Loucy (cell line): ENCODE data around the gene LYL1.

ENCODE experiments used
- H2AFZ ChIP-seq: fragments of 200-600 bp; sonication (generic); 2 replicates; pipeline ENCODE4 v1.6.0; 2016; ENCODE audit warnings: antibody characterized with exemption, mild to moderate bottlenecking, low read length, moderate library complexity
- H3F3A ChIP-seq: fragments of 200-600 bp; 2 replicates; pipeline ENCODE4 v1.6.0; 2016; ENCODE audit warnings: antibody characterized with exemption, low read depth, mild to moderate bottlenecking
- H3K27me3 ChIP-seq: fragments of 200-600 bp; sonication (generic); 2 replicates; pipeline ENCODE4 v1.6.1; 2014; ENCODE audit warnings: low read length, mild to moderate bottlenecking; ENCODE audit not compliant: insufficient read depth, poor library complexity, severe bottlenecking
- H3K36me3 ChIP-seq: fragments of 200-600 bp; sonication (generic); 2 replicates; pipeline ENCODE4 v1.6.1; 2016; ENCODE audit warnings: low read length; ENCODE audit not compliant: insufficient read depth
- H3K4me1 ChIP-seq: fragments of 200-600 bp; sonication (generic); 2 replicates; pipeline ENCODE4 v1.5.1; 2014; ENCODE audit warnings: low read length, mild to moderate bottlenecking; ENCODE audit not compliant: insufficient read depth, poor library complexity, severe bottlenecking
- H3K4me2 ChIP-seq: fragments of 200-600 bp; sonication (generic); 2 replicates; pipeline ENCODE4 v1.6.0; 2014; ENCODE audit warnings: antibody characterized with exemption, low read length, low read depth, mild to moderate bottlenecking; ENCODE audit not compliant: poor library complexity, severe bottlenecking
- H3K4me3 ChIP-seq: fragments of 200-600 bp; sonication (generic); 2 replicates; pipeline ENCODE4 v1.5.1; 2014; ENCODE audit warnings: low read length, mild to moderate bottlenecking, mixed read lengths; ENCODE audit not compliant: poor library complexity, severe bottlenecking
- H3K79me2 ChIP-seq: fragments of 200-600 bp; sonication (generic); 2 replicates; pipeline ENCODE4 v1.6.1; 2014; ENCODE audit warnings: low read length; ENCODE audit not compliant: insufficient read depth
- H3K9ac ChIP-seq: fragments of 200-600 bp; sonication (generic); 2 replicates; pipeline ENCODE4 v1.6.0; 2014; ENCODE audit warnings: mild to moderate bottlenecking, low read depth, low read length, moderate library complexity; ENCODE audit not compliant: poor library complexity, severe bottlenecking
- H3K9me2 ChIP-seq: fragments of 200-600 bp; sonication (generic); replicated peaks from 2 replicates; pipeline ENCODE4 v1.6.1; 2016; ENCODE audit warnings: low read depth, low read length, mixed read lengths
- H3K9me3 ChIP-seq: fragments of 200-600 bp; sonication (generic); 2 replicates; pipeline ENCODE4 v1.6.1; 2014; ENCODE audit warnings: mild to moderate bottlenecking, antibody characterized with exemption, low read length, low read depth; ENCODE audit not compliant: insufficient read depth
- H4K20me1 ChIP-seq: fragments of 200-600 bp; sonication (generic); 2 replicates; pipeline ENCODE4 v1.6.0; 2014; ENCODE audit warnings: antibody characterized with exemption, low read length, mild to moderate bottlenecking; ENCODE audit not compliant: insufficient read depth, poor library complexity, severe bottlenecking
- CTCF ChIP-seq: fragments of 200-600 bp; sonication (generic); conservative IDR thresholded peaks from 2 replicates; pipeline ENCODE4 v1.5.1; 2014; ENCODE audit warnings: mild to moderate bottlenecking, antibody characterized with exemption, low read length
- EZH2phosphoT487 ChIP-seq: fragments of 200-600 bp; IDR thresholded peaks from 2 replicates; pipeline ENCODE4 v1.6.1; 2018; ENCODE audit warnings: antibody characterized with exemption, mild to moderate bottlenecking, moderate library complexity, borderline replicate concordance

LYL1 gene

GRCh38 chr19:13109361-13110098, 6.9 kb upstream of the LYL1 start:
- Histone ChIP-seq H2AFZ (no peak overlapping the region), H3F3A (peaks cover 8% of the 10 kb centered on the region), H4K20me1 (no peaks in the 10 kb centered on the region), H3K4me3 (no peak overlapping the region), H3K4me1 (no peaks in the 10 kb centered on the region), H3K27me3 (no peaks in the 10 kb centered on the region), H3K9me2 (no peaks in the 10 kb centered on the region), H3K9ac (no peak overlapping the region), H3K9me3 (no peaks in the 10 kb centered on the region), H3K36me3 (no peaks in the 10 kb centered on the region; the same call in 1 of the 2 replicates), H3K79me2 (peaks cover 32% of the 10 kb centered on the region), H3K4me2 (no peak overlapping the region)
- no peak for TF ChIP-seq CTCF
- no peak for TF ChIP-seq EZH2phosphoT487

- peaks cover 13% of the 10 kb centered on the region for H3F3A ChIP-seq
- TF ChIP-seq EZH2phosphoT487 (no peak), CTCF (peak; percentile 34; the same call in 1 of the 2 replicates)
- H3K9ac ChIP-seq, result peak overlapping the region; percentile 100
- peaks cover 19% of the 10 kb centered on the region for H3K27me3 ChIP-seq
- H3K79me2 ChIP-seq, result peaks cover 66% of the 10 kb centered on the region
- H3K9me3 ChIP-seq, result no peaks in the 10 kb centered on the region
- H3K4me3 ChIP-seq, result peak overlapping the region; percentile 82
- H3K4me2 ChIP-seq, result peak overlapping the region; percentile 90
- peaks cover 14% of the 10 kb centered on the region for H3K36me3 ChIP-seq
- no peaks in the 10 kb centered on the region for H3K9me2 ChIP-seq
- peak overlapping the region; percentile 52; the same call in 1 of the 2 replicates for H2AFZ ChIP-seq
- H4K20me1 ChIP-seq, result peaks cover 24% of the 10 kb centered on the region
- H3K4me1 ChIP-seq, result peaks cover 12% of the 10 kb centered on the region
Observed at GRCh38 chr19:13104848-13105711, 2.4 kb upstream of the LYL1 start.

GRCh38 chr19:13104360-13104847, 1.7 kb upstream of the LYL1 start:
- Histone ChIP-seq H2AFZ (peak overlapping the region; percentile 2; the same call in 1 of the 2 replicates), H3K9ac (peak overlapping the region; percentile 100), H3K4me3 (peak overlapping the region; percentile 94), H3K9me3 (no peaks in the 10 kb centered on the region), H3K27me3 (peaks cover 25% of the 10 kb centered on the region), H3K4me1 (peaks cover 16% of the 10 kb centered on the region), H3K4me2 (peak overlapping the region; percentile 97), H3K79me2 (peaks cover 66% of the 10 kb centered on the region), H3K9me2 (no peaks in the 10 kb centered on the region), H3K36me3 (peaks cover 21% of the 10 kb centered on the region), H3F3A (peaks cover 18% of the 10 kb centered on the region), H4K20me1 (peaks cover 30% of the 10 kb centered on the region)
- TF ChIP-seq CTCF, result peak; percentile 83
- TF ChIP-seq EZH2phosphoT487, result no peak
